ENCODE results near the gene C8G.

C8G gene

GRCh38 chr9:136985027-136985602 lies 40.1 kb downstream of the C8G start:
- no peak for DNase-seq

GRCh38 chr9:136985853-136986252 lies 40.8 kb downstream of the C8G start:
- DNase-seq = no peak

- no peak for DNase-seq
Observed at GRCh38 chr9:136988872-136989271, 43.8 kb downstream of the C8G start.

GRCh38 chr9:136990242-136990911 lies 45.3 kb downstream of the C8G start:
- no peak for DNase-seq

GRCh38 chr9:136991993-136992818 lies 47.2 kb downstream of the C8G start, which contains the start of gene PAXX:
TSS of gene PAXX (plus strand) at chr9:136992422. CDS start at chr9:136992444, 22 bp downstream.
- peak; percentile 78 for DNase-seq

GRCh38 chr9:136992819-136993369 lies 47.9 kb downstream of the C8G start:
- DNase-seq = no peak

- no peak for DNase-seq
Observed at GRCh38 chr9:136994180-136994887, 49.3 kb downstream of the C8G start.

GRCh38 chr9:136994888-136995230 lies 49.8 kb downstream of the C8G start:
- DNase-seq = no peak

GRCh38 chr9:136995362-136995761 lies 50.3 kb downstream of the C8G start:
- DNase-seq = no peak

GRCh38 chr9:136995772-136996311 lies 50.8 kb downstream of the C8G start:
- no peak for DNase-seq
